Measurements from ENCODE around the gene KLHL29.

GRCh38 chr2:23453836-23454460 is 69.0 kb downstream of the KLHL29 start:
- TF ChIP-seq PML (IDR thresholded peaks at IDR 0.05; ENCODE audit: low read length) (no peak), TAF1 (IDR thresholded peaks at IDR 0.05; ENCODE audit: borderline replicate concordance, low read depth, low read length) (no peak), NFIC (IDR thresholded peaks at IDR 0.05; ENCODE audit: low read depth, low read length) (no peak), ZNF622 (IDR thresholded peaks at IDR 0.05) (no peak), ZSCAN29 (IDR thresholded peaks at IDR 0.05) (no peak), MEF2B (IDR thresholded peaks at IDR 0.05; ENCODE audit: partially characterized antibody, poor library complexity, severe bottlenecking) (no peak), BRCA1 (IDR thresholded peaks at IDR 0.05; ENCODE audit: low read depth, low read length) (no peak)
